Spleen (tissue), 7 donors: ENCODE results near the gene TNRC6B.

Experiments
- CTCF ChIP-seq, 11 experiments: fragments of 200-600 bp in 7 of 11; fragments of 450-650 bp in 4 of 11; sonication (generic) in 4 of 11; IDR thresholded peaks in 8 of 11; conservative IDR thresholded peaks in 3 of 11; 1 replicate in 7 of 11; 2 replicates in 4 of 11; pipeline versions ENCODE4 v1.4.0 to v1.8.0; 2016 to 2021; ENCODE audit warnings: antibody characterized with exemption in 11 of 11, inconsistent platforms in 4 of 11, mild to moderate bottlenecking in 1 of 11
- POLR2A ChIP-seq, 3 donors: fragments of 450-650 bp; IDR thresholded peaks; one replicate each; pipeline ENCODE4 v1.5.1; 2017; ENCODE audit warnings: antibody characterized with exemption in 3 of 3, mild to moderate bottlenecking in 1 of 3
- POLR2AphosphoS5 ChIP-seq, 3 donors: sonication (generic); formaldehyde crosslinking; IDR thresholded peaks; one replicate each; pipeline ENCODE4 v1.5.1; 2017; ENCODE audit warnings: antibody characterized with exemption in 3 of 3
- donor health status: DM: no; HTN: no; CAD: no; lungs with moderate emphysema.
- donor health status: DM: no; HTN: no; CAD: no.
- donor health status: DM: no; HTN: no; CAD: no.

GRCh38 chr22:40326905-40327735, 149.4 kb downstream of the TNRC6B start:
- TF ChIP-seq CTCF (IDR thresholded peaks at IDR 0.05 in 8 of 11, conservative IDR thresholded peaks at IDR 0.05 in 3 of 11) (no peak), POLR2AphosphoS5 (IDR thresholded peaks at IDR 0.05) (no peak), POLR2A (IDR thresholded peaks at IDR 0.05) (no peak)
